HG02840 (cell line): ENCODE data around the gene RSBN1L.

ENCODE experiments used
- ATAC-seq: cut with Tn5 transposase; IDR thresholded peaks from one replicate; pipeline ENCODE4 v1.9.1; 2021; ENCODE audit warnings: mild to moderate bottlenecking, moderate library complexity, moderate number of reproducible peaks; ENCODE audit not compliant: unreplicated experiment, low FRiP score

RSBN1L gene

GRCh38 chr7:77799078-77799964 lies 103.1 kb downstream of the RSBN1L start:
- no peak for ATAC-seq

DNA sequence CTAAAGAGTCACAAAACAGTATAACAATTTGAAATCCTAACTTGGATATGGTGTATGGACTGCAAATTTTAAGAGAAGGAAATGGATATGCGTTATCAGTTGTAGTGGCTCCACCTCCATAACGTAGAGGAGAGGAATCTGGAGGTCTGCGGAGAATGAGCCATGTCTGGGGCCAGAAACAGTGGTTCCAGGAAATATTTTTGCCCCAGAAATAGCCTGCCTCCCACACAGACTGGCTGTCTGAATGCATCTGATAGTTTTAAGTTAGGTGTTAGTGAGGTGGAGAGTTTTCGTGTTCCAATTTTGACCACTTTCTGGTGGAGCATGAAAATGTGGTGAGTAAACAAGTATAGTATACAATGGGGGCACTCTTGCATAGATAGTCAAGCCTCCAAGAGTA lies 103.9 kb downstream of the RSBN1L start:
- no peak for ATAC-seq

GRCh38 chr7:77800730-77801129 lies 104.5 kb downstream of the RSBN1L start:
- no peak for ATAC-seq

DNA sequence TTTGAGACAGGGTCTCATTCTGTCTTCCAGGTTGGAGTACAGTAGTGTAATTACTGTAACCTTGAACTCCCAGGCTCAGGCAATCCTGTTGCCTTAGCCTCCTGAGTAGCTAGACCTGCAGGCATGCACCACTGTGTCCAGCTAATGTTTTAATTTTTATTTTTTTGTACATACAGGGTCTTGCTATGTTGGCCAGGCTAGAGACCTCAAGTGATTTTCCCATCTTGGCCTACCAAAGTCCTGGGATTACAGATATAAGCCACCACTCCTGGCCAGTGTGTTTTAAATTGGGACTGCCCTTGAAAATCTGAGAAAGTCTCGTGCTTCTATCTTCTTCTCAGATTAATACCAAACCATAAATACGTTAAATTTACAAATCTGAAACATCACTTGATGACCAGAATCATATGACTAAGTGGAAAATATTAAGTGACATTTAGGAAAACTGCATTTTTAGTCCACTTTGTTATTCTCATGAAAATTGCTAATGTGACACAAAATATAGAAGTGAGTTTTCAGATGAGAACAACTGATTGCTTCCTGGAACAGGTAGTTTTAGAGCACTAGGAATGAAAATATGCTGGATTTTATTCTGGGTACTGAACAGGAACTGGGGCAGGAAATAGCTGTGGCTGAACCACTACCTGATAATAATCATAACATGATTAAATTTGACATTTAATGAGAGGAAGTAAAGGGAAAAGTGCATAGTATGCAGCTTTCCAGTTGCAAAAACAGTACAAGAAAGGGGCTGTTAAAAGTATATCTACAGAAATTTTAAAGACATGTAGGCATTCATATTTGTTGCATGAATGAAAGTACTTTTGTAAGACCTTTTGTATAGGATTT lies 106.5 kb downstream of the RSBN1L start:
- no peak for ATAC-seq

- no peak for ATAC-seq
Measured at GRCh38 chr7:77806425-77806824, 110.2 kb downstream of the RSBN1L start.

DNA sequence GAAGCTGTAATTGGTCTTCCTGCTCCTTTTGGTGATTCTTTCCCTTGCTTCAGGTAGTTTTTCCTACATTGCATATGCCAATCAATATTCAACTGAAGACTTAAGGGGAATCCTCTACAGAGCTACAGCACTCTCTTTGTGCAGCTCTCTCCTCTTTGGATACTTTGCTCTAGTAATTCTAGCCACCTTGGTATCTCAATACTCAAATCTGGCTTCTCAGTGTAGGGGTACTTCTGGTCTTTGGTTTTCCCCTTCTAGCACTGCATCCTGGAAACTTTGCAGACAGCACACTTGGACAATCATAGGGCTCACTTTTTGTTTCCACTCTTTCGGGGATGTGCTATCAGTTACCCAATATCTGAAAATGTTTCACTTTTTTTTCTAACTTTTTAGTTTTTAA lies 112.3 kb downstream of the RSBN1L start:
- ATAC-seq, result no peak

- no peak for ATAC-seq
Measured at GRCh38 chr7:77811516-77812289, 115.4 kb downstream of the RSBN1L start.

DNA sequence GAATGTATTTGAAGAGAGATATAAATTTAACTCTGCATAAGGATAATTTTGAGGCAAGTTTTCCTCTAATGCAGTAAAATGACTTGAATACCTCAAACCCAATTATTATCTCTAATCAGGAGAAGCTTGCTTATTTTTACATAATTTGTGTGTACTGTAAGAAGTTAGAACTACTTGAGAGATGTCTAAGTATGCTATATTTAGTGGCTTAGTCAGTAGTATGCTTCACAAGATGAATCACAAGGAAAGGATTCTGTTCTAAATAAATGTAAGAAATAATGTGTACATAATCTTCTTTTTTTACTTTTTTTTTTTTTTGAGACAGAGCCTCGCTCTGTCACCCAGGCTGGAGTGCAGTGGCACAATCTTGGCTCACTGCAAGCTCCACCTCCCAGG lies 116.0 kb downstream of the RSBN1L start:
- ATAC-seq, result no peak

GRCh38 chr7:77813180-77813579 lies 116.9 kb downstream of the RSBN1L start:
- ATAC-seq, result no peak

DNA sequence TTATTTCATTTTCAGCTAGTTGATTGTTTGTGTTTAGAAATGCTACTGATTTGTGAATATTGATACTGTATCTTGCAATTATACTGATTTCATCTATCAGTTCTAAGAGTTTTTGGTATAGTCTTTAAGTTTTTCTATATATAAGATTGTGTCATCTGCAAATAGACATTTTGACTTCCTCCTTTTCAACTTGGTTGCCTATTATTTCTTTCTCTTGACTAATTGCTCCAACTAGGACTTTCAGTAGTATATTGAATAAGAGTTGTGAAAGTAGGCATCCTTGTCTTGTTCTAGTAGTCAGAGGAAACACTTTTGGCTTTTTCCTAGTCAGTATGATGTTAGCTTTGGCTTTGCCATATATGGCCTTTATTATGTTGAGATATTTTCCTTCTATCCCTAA lies 122.8 kb downstream of the RSBN1L start:
- no peak for ATAC-seq

DNA sequence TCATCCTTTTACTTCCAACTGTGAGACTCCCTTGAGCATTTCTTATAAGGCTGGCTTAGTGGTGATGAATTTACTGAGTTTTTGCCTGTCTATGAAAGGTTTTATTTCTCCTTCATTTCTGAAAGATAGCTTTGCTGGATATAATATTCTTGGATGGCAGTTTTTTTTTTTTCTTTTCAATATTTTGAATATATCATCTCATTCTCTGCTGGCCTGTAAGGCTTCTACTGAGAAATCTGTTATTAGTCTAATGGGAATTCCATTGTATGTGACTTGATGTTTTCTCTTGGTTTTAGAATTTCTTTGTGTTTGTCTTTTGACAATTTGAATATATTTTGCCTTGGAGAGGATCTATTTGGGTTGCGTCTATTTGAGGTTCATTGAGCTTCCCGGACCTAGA lies 124.7 kb downstream of the RSBN1L start:
- ATAC-seq, result no peak

GRCh38 chr7:77822269-77822668 lies 126.0 kb downstream of the RSBN1L start:
- ATAC-seq, result no peak

GRCh38 chr7:77823787-77824186 lies 127.5 kb downstream of the RSBN1L start:
- no peak for ATAC-seq

DNA sequence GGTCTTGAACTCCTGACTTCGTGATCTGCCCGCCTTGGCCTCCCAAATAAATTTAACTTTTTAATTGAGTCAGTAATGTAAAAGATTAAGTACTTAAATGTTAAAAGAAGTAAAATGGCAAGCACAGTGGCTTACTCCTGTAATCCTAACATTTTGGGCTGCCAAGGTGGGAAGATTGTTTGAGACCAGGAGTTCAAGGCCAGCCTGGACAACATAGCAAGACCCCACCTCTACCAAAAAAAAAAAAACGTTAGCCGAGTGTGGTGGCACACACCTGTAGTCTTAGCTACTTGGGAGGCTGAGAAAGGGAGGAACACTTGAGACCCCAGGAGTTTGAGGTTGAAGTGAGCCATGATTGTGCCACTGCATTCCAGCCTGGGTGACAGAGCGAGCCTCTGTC lies 128.4 kb downstream of the RSBN1L start:
- no peak for ATAC-seq

DNA sequence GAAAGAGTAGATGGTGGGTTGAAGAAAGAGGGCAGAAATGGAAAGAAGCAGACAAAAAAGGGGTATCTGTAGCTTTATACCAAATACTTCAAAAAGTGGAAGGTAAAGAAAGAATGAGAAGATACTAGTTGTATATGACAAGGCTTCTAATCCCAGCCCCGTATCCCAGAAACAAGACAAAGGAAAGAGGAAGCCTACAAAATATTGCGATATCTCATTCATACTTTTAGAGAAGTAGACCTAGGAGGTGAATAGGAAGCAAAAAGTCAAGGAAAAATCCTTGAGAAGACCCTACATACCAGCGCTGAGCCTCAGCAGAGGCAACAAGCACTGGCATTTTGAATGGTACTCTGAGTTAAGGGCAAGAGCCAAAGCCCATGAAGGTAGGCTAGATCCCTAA lies 128.9 kb downstream of the RSBN1L start:
- ATAC-seq, result no peak

DNA sequence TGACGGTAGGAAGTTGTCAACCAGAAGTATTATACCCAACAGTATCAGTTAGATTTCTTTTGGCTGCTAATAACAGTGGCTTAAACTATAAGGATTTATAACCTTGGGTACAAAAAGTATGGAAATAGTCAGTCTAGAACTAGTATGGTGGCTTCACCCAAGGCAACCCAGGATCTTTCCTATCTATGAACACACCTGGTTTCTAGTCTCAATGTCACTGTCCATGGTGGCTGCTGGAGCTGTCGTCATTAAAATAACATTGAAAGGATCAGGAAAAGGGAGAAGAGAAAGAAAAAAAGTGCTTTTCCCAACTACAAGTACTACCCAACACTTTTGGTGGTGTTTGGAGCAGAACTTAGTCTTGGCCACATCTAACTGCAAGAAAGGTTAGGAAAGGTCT lies 130.0 kb downstream of the RSBN1L start:
- ATAC-seq, result no peak

DNA sequence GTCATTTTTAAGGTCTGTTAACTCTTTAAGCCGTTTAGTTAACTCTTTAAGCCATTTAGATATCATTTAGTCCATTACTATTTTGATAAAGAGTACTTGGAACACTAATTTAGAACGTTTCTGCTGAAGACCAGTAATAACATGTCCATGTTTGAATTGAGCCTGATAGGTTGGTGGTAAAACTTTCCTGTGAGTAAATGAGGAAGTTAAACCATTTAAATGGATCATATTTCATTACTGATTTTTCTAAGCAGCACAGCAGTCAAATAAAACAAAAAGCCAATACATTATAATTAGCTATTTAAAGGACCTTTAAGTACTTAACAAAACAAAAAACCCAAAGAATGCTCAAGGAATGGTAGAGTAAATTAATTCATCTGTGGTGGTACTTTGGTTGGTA lies 131.7 kb downstream of the RSBN1L start:
- no peak for ATAC-seq

- no peak for ATAC-seq
Measured at GRCh38 chr7:77830649-77831355, 134.5 kb downstream of the RSBN1L start.

DNA sequence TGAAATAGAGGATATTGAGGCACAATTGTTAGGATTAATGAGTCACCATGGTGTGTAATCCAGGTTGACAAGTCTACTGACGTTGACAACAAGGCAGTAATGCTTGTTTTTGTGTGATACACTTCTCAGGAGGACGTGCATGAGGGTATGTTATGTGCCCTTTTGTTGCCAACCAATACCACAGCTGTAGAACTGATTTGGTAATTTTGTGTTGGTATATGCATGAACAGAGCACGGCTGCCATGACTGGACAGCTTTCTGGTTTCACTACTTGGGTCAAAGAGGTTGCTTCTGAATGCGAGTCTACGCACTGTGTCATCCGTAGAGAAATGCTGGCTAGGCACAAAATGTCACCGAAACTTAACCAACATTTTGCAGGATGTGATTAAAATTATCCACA lies 135.2 kb downstream of the RSBN1L start:
- no peak for ATAC-seq

GRCh38 chr7:77831953-77832352 lies 135.7 kb downstream of the RSBN1L start:
- no peak for ATAC-seq
